Measurements from ENCODE around the gene CGAS. TPM values are rescaled to one million over a fixed set of nuclear protein-coding genes. Genes with fewer than 3 reads are reported as not detected.

Gene CGAS
- total and polyA plus RNA-seq, 2 experiments from 2014 or later, result 8.3 to 12.7 TPM

- Histone ChIP-seq H2AFZ (no peak overlapping the region), H3K36me3 (ENCODE audit: insufficient read depth) (peaks cover 54% of the 10 kb centered on the region), H4K20me1 (replicated peaks; ENCODE audit: insufficient read depth) (no peaks in the 10 kb centered on the region), H3K4me3 (no peak overlapping the region), H3F3A (replicated peaks; ENCODE audit: low read depth) (0 out of 2 replicates have a peak, but pooled peaks cover 4% of the 10 kb centered on the region), H3K4me1 (ENCODE audit: insufficient read depth) (no peaks in the 10 kb centered on the region), H3K79me2 (replicated peaks; ENCODE audit: insufficient read depth) (no peaks in the 10 kb centered on the region), H3K4me2 (no peak overlapping the region), H3K27me3 (ENCODE audit: insufficient read depth) (no peaks in the 10 kb centered on the region), H3K9me2 (ENCODE audit: insufficient read depth) (no peaks in the 10 kb centered on the region), H3K27ac (ENCODE audit: low read depth) (no peak overlapping the region)
- Mint-ChIP-seq H3K27ac (no peak overlapping the region), H3K9me3 (no peaks in the 10 kb centered on the region), H3K27me3 (ENCODE audit: insufficient read depth, low read depth, poor library complexity) (no peaks in the 10 kb centered on the region), H3K36me3 (ENCODE audit: low read depth) (peaks cover 83% of the 10 kb centered on the region), H3K4me3 (no peak overlapping the region), H3K4me1 (no peaks in the 10 kb centered on the region)
- ATAC-seq, result no peak
- TF ChIP-seq EZH2 (IDR thresholded peaks at IDR 0.05; ENCODE audit: low read depth, unreplicated experiment), result no peak
- TF ChIP-seq JUNB (IDR thresholded peaks at IDR 0.05; ENCODE audit: unreplicated experiment), result no peak
- no peak for TF ChIP-seq ZNF331 (CRISPR knock-in tag; IDR thresholded peaks at IDR 0.05; ENCODE audit: low read depth)
- no peak for TF ChIP-seq POLR2AphosphoS5 (IDR thresholded peaks at IDR 0.05; ENCODE audit: low read depth)
- TF ChIP-seq NANOG (IDR thresholded peaks at IDR 0.05; ENCODE audit: borderline replicate concordance), result no peak
- no peak for TF ChIP-seq ZNF462 (CRISPR knock-in tag; IDR thresholded peaks at IDR 0.05)
- TF ChIP-seq CREB1 (CRISPR knock-in tag; IDR thresholded peaks at IDR 0.05; ENCODE audit: low read depth), result no peak
- no peak for TF ChIP-seq REST (IDR thresholded peaks at IDR 0.05; ENCODE audit: unreplicated experiment)
- no peak for TF ChIP-seq EZH2phosphoT487 (IDR thresholded peaks at IDR 0.05; ENCODE audit: unreplicated experiment)
- no peak for TF ChIP-seq ETS1 (IDR thresholded peaks at IDR 0.05)
- TF ChIP-seq ZNF114 (CRISPR knock-in tag; IDR thresholded peaks at IDR 0.05), result no peak
- TF ChIP-seq STAT1 (IDR thresholded peaks at IDR 0.05; ENCODE audit: unreplicated experiment), result no peak
- TF ChIP-seq CTCF (conservative IDR thresholded peaks at IDR 0.05; ENCODE audit: low read depth in 2 of 2), result no peak
- no peak for DNase-seq (ENCODE audit: low spot score)
Observed at GRCh38 chr6:73484438-73484837, 32.3 kb upstream of the CGAS start.

Data from GM23338 (cell line).